Sigmoid colon (tissue), 4 donors: ENCODE data around the gene MCC.

Experiments
- POLR2AphosphoS5 ChIP-seq, 4 donors: sonication (generic); formaldehyde crosslinking; IDR thresholded peaks; one replicate each; pipeline ENCODE4 v1.6.1; 2017; ENCODE audit warnings: antibody characterized with exemption in 4 of 4
- TF ChIP-seq, protein P1 (sequence below), 4 experiments: fragments of 450-650 bp in 3 of 4; fragments of 200-600 bp in 1 of 4; IDR thresholded peaks; one replicate each; pipeline ENCODE4 v1.5.1; 2016 to 2019; ENCODE audit warnings: antibody characterized with exemption in 4 of 4, mild to moderate bottlenecking in 3 of 4, moderate library complexity in 2 of 4

DNA sequence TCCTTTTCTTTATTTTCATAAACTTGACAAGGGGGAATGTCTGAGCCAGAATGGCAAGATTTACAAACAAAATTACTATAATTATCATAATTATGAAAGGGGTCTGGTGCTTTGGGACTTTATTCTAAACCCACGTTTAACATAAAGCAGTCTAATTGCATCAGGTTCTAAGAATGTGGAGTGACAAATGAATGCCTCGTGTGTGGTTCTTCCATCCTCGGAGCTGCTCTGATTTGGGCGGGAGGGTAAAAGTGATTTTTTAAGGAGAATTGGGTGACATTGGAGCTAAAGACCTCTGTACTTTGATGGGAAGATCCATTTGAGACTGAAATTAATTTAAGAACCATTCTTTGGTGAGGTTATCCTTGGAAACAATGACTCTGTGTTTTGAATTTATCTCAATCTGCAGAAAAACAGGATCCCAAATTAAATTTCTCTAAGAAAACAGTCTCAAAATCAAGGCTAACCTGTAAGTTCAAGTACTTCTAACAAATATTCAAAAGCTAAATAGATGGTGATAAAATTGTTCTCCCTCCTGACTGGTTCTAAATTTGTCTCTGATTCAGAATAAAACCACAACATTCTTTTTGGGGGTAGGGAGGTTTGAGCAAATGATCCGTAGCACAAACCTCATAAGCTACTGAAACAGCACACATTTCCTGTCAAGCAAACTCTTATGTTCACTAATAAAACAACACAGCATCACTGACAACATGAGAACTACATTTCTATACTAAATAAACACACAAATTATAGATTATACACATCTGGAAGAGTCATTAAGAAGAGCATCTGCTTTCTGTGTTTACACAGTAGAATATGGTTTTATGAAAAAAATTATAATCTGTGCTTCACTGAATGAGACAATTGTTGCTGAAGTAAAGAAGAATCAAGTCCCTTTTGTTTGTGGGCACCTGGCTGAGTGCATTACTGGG lies 426.1 kb downstream of the MCC start:
- TF ChIP-seq, protein P1, sequence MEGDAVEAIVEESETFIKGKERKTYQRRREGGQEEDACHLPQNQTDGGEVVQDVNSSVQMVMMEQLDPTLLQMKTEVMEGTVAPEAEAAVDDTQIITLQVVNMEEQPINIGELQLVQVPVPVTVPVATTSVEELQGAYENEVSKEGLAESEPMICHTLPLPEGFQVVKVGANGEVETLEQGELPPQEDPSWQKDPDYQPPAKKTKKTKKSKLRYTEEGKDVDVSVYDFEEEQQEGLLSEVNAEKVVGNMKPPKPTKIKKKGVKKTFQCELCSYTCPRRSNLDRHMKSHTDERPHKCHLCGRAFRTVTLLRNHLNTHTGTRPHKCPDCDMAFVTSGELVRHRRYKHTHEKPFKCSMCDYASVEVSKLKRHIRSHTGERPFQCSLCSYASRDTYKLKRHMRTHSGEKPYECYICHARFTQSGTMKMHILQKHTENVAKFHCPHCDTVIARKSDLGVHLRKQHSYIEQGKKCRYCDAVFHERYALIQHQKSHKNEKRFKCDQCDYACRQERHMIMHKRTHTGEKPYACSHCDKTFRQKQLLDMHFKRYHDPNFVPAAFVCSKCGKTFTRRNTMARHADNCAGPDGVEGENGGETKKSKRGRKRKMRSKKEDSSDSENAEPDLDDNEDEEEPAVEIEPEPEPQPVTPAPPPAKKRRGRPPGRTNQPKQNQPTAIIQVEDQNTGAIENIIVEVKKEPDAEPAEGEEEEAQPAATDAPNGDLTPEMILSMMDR (IDR thresholded peaks at IDR 0.05) = no peak
- TF ChIP-seq POLR2AphosphoS5 (IDR thresholded peaks at IDR 0.05) = no peak
